Measurements from ENCODE around the gene TNFRSF11A. TPM values are rescaled to one million over a fixed set of nuclear protein-coding genes. Genes with fewer than 3 reads are reported as not detected.
A peak's percentile ranks its signal among the peaks of the same experiment; 100 is the strongest.

Gene TNFRSF11A
- total and polyA plus RNA-seq, 7 experiments from 2014 or later = 0.16 to 22.2 (median 0.68) TPM; not detected in 2

DNA sequence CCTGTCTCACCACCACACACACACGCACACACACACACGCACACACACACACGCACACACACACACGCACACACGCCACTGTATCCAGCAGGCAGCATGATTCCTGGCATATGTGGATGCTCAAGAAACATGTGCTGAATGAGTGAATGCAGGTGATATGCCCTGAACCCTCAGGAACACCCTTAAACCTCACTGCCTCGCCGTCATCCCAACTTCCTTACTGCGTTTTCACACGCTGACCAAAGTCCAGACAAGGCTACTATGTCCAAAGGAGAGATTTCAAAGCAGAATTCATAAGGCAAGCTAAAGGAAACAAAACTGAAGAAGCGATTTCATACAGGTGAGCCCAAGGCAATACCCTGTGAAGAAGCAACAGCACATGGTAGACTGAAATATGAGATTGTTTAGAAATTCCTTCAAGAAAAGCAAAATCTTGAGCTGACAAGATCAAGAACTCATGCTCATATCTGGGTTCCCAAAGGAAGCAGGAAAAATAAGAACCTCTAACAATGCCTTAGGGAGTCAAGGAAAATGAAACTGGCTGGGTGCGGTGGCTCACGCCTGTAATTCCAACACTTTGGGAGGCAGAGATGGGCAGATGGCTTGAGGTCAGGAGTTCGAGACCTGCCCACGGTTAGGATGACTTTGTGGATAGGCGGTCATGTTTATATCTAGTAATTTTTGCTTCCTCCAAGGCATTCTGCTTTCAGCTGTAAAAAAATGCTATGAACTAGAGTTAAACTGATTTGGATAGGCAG lies 69.1 kb downstream of the TNFRSF11A start:
- Histone ChIP-seq H3K4me1 (ENCODE audit: control insufficient read depth in 2 of 2, insufficient read depth in 2 of 2, low read length in 2 of 2) (no peaks in the 10 kb centered on the region), H3K4me3 (ENCODE audit: low read length) (no peak overlapping the region), H3K27me3 (ENCODE audit: control insufficient read depth in 2 of 2, insufficient read depth in 2 of 2, low read length in 2 of 2) (no peaks in the 10 kb centered on the region), H3K27ac (ENCODE audit: low read depth, low read length) (no peak overlapping the region), H3K36me3 (ENCODE audit: control insufficient read depth in 2 of 3, insufficient read depth in 3 of 3, low read length in 3 of 3) (no peaks in the 10 kb centered on the region), H3K9me3 (ENCODE audit: control insufficient read depth in 2 of 3, low read length in 3 of 3) (no peaks in the 10 kb centered on the region)
- DNase-seq (no peak), ATAC-seq (no peak)
- peaks cover 0 to 6% (median 0%) of the 10 kb centered on the region in 5 donors for H3K36me3 Mint-ChIP-seq
- peaks cover 0 to 23% (median 0%) of the 10 kb centered on the region in 7 donors for H3K4me1 Mint-ChIP-seq
- POLR2A ChIA-PET = no interaction called here
- peaks cover 0 to 6% (median 2%) of the 10 kb centered on the region in 11 donors for H3K9me3 Mint-ChIP-seq
- intact Hi-C loops (cut with micrococcal nuclease) = no loop called here
- H3K27ac Mint-ChIP-seq = no peak overlapping the region
- peaks cover 0 to 3% (median 0%) of the 10 kb centered on the region in 5 donors for H3K27me3 Mint-ChIP-seq
- CTCF ChIA-PET = no interaction called here
- no peak overlapping the region for H3K4me3 Mint-ChIP-seq

DNA sequence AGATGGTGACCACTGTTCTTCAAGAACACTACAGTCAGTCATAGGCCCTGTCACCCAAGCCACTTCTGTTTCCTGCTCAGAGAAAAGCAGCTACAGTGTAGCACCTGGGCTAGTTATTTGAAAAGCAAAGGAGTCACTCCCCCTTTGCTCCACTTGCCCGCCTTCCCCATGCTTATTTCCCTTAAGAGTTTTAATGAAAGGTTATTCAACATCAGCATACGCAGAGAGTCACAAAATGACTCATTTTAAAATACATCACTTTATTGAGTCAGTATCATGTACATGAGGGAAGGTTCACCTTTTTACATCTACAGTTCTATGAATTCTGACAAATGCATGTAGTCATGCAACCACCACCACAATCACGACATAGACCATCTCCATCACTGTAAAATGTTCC lies 71.3 kb downstream of the TNFRSF11A start:
- peaks cover 0 to 4% (median 0%) of the 10 kb centered on the region in 11 donors for H3K9me3 Mint-ChIP-seq
- H3K27ac ChIP-seq (ENCODE audit: low read depth, low read length) = no peak overlapping the region
- H3K4me3 Mint-ChIP-seq = no peak overlapping the region
- no peaks in the 10 kb centered on the region for H3K4me1 ChIP-seq (ENCODE audit: control insufficient read depth in 2 of 2, insufficient read depth in 2 of 2, low read length in 2 of 2)
- no peaks in the 10 kb centered on the region for H3K9me3 ChIP-seq (ENCODE audit: control insufficient read depth in 2 of 3, low read length in 3 of 3)
- H3K27me3 Mint-ChIP-seq = peaks cover 0 to 4% (median 0%) of the 10 kb centered on the region in 5 donors
- CTCF ChIA-PET = no interaction called here
- no peaks in the 10 kb centered on the region for H3K36me3 ChIP-seq (ENCODE audit: control insufficient read depth in 2 of 3, insufficient read depth in 3 of 3, low read length in 3 of 3)
- no peak for DNase-seq
- no peak for ATAC-seq
- H3K27ac Mint-ChIP-seq = no peak overlapping the region
- H3K27me3 ChIP-seq (ENCODE audit: control insufficient read depth in 2 of 2, insufficient read depth in 2 of 2, low read length in 2 of 2) = no peaks in the 10 kb centered on the region
- H3K36me3 Mint-ChIP-seq = peaks cover 0 to 2% (median 0%) of the 10 kb centered on the region in 5 donors
- H3K4me3 ChIP-seq (ENCODE audit: low read length) = no peak overlapping the region
- peaks cover 0 to 41% (median 0%) of the 10 kb centered on the region in 7 donors for H3K4me1 Mint-ChIP-seq
- POLR2A ChIA-PET = no interaction called here
- intact Hi-C loops (cut with micrococcal nuclease) = loop anchor here in 1 of 2 donors (2.0 kb wide), 1 partner anchor 24 kb away; no protein-coding TSS in a partner anchor

DNA sequence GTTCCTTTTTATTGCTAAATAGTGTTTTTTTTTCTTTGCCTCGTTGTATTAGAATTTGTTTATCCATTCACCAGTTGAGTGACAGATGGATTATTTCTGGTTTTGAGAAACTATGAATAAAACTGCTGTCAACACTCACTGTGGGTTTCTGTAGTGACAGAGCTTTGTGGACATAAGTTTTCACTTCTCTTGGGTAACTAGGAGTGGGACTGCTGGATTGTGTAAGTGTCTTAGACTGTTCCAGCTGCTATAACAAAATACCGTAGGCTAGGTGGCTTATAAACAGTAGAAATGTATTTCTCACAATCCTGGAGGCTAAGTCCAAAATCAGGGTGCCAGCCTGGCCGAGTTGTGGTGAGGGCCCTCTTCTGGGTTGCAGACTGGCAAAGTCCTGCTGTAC lies 71.9 kb downstream of the TNFRSF11A start:
- no peaks in the 10 kb centered on the region for H3K9me3 ChIP-seq (ENCODE audit: control insufficient read depth in 2 of 3, low read length in 3 of 3)
- ChIA-PET CTCF (no interaction called here), POLR2A (no interaction called here)
- no peaks in the 10 kb centered on the region for H3K27me3 ChIP-seq (ENCODE audit: control insufficient read depth in 2 of 2, insufficient read depth in 2 of 2, low read length in 2 of 2)
- no peak overlapping the region for H3K4me3 Mint-ChIP-seq
- H3K27ac ChIP-seq (ENCODE audit: low read depth, low read length) = no peak overlapping the region
- H3K27ac Mint-ChIP-seq = peak overlapping the region in 1 of 9 donors; percentile 6
- peaks cover 0 to 4% (median 0%) of the 10 kb centered on the region in 5 donors for H3K27me3 Mint-ChIP-seq
- H3K36me3 Mint-ChIP-seq = no peaks in the 10 kb centered on the region
- H3K9me3 Mint-ChIP-seq = peaks cover 0 to 2% (median 0%) of the 10 kb centered on the region in 11 donors
- ATAC-seq (no peak), DNase-seq (no peak)
- intact Hi-C loops (cut with micrococcal nuclease) = loop anchor here in 1 of 2 donors (2.0 kb wide), 1 partner anchor 24 kb away; no protein-coding TSS in a partner anchor
- no peaks in the 10 kb centered on the region for H3K36me3 ChIP-seq (ENCODE audit: control insufficient read depth in 2 of 3, insufficient read depth in 3 of 3, low read length in 3 of 3)
- H3K4me1 Mint-ChIP-seq = peaks cover 0 to 41% (median 0%) of the 10 kb centered on the region in 7 donors
- H3K4me1 ChIP-seq (ENCODE audit: control insufficient read depth in 2 of 2, insufficient read depth in 2 of 2, low read length in 2 of 2) = no peaks in the 10 kb centered on the region
- H3K4me3 ChIP-seq (ENCODE audit: low read length) = no peak overlapping the region

DNA sequence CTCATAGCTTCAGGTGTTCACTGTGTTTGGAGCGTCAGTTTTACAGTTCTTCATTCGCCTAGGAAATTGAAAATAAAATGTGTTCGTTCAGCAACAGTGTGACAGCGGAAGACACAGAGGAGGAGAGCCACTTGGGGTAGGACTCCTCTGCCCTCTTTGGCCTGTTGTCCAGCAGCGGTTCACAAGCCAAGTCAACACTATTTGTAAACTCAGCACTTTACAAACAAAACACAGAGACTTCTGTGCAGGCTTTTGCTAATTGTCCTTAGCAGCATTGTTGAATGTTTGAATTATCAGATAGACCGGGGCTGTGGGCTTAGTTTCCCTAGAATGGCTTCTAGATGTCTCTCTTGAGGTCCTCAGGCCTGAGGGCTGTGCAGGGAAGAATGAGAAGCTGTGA lies 73.2 kb downstream of the TNFRSF11A start:
- no peaks in the 10 kb centered on the region for H3K9me3 ChIP-seq (ENCODE audit: control insufficient read depth in 2 of 3, low read length in 3 of 3)
- H3K27me3 Mint-ChIP-seq = peaks cover 0 to 4% (median 0%) of the 10 kb centered on the region in 5 donors
- no peaks in the 10 kb centered on the region for H3K27me3 ChIP-seq (ENCODE audit: control insufficient read depth in 2 of 2, insufficient read depth in 2 of 2, low read length in 2 of 2)
- POLR2A ChIA-PET = no interaction called here
- peaks cover 0 to 6% (median 0%) of the 10 kb centered on the region in 5 donors for H3K36me3 Mint-ChIP-seq
- no peak overlapping the region for H3K4me3 Mint-ChIP-seq
- CTCF ChIA-PET = interaction anchor here (0.6 kb wide), 1 partner anchor 186 kb away, joined by 3 read pairs; no protein-coding TSS in a partner anchor
- H3K4me1 ChIP-seq (ENCODE audit: control insufficient read depth in 2 of 2, insufficient read depth in 2 of 2, low read length in 2 of 2) = no peaks in the 10 kb centered on the region
- DNase-seq = no peak
- no peaks in the 10 kb centered on the region for H3K36me3 ChIP-seq (ENCODE audit: control insufficient read depth in 2 of 3, insufficient read depth in 3 of 3, low read length in 3 of 3)
- ATAC-seq = no peak
- no peak overlapping the region for H3K27ac Mint-ChIP-seq
- intact Hi-C loops (cut with micrococcal nuclease) = no loop called here
- H3K9me3 Mint-ChIP-seq = peaks cover 0 to 9% (median 0%) of the 10 kb centered on the region in 11 donors
- no peak overlapping the region for H3K27ac ChIP-seq (ENCODE audit: low read depth, low read length)
- H3K4me3 ChIP-seq (ENCODE audit: low read length) = no peak overlapping the region
- peaks cover 0 to 41% (median 0%) of the 10 kb centered on the region in 7 donors for H3K4me1 Mint-ChIP-seq

DNA sequence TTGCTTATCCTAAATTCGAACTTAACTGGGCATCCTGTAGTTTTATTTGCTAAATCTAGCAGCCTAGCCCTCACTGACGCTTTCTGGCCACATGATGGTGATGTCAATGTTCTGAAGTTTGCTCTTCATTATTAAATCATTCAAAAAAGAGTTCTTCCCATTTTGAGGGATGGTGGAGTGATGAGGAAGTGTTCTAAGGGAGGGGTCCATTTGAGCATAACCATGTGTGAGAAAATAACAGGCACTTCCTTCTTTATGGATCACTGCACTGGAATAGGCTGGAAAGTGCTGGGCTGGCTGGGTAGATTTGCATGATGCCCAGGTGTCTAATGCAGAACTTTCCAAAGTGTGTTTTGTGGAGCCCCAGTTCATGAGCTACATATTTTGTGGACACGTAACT lies 74.2 kb downstream of the TNFRSF11A start:
- intact Hi-C loops (cut with micrococcal nuclease) = no loop called here
- no peaks in the 10 kb centered on the region for H3K9me3 ChIP-seq (ENCODE audit: control insufficient read depth in 2 of 3, low read length in 3 of 3)
- H3K4me1 ChIP-seq (ENCODE audit: control insufficient read depth in 2 of 2, insufficient read depth in 2 of 2, low read length in 2 of 2) = no peaks in the 10 kb centered on the region
- H3K27me3 ChIP-seq (ENCODE audit: control insufficient read depth in 2 of 2, insufficient read depth in 2 of 2, low read length in 2 of 2) = no peaks in the 10 kb centered on the region
- peaks cover 0 to 12% (median 0%) of the 10 kb centered on the region in 11 donors for H3K9me3 Mint-ChIP-seq
- CTCF ChIA-PET = no interaction called here
- DNase-seq (no peak), ATAC-seq (peak; percentile 57)
- no peaks in the 10 kb centered on the region for H3K36me3 ChIP-seq (ENCODE audit: control insufficient read depth in 2 of 3, insufficient read depth in 3 of 3, low read length in 3 of 3)
- no peak overlapping the region for H3K4me3 Mint-ChIP-seq
- H3K27ac ChIP-seq (ENCODE audit: low read depth, low read length) = no peak overlapping the region
- H3K27me3 Mint-ChIP-seq = peaks cover 0 to 4% (median 0%) of the 10 kb centered on the region in 5 donors
- peaks cover 0 to 6% (median 0%) of the 10 kb centered on the region in 5 donors for H3K36me3 Mint-ChIP-seq
- peaks cover 0 to 41% (median 0%) of the 10 kb centered on the region in 7 donors for H3K4me1 Mint-ChIP-seq
- POLR2A ChIA-PET = no interaction called here
- no peak overlapping the region for H3K4me3 ChIP-seq (ENCODE audit: low read length)
- H3K27ac Mint-ChIP-seq = no peak overlapping the region

DNA sequence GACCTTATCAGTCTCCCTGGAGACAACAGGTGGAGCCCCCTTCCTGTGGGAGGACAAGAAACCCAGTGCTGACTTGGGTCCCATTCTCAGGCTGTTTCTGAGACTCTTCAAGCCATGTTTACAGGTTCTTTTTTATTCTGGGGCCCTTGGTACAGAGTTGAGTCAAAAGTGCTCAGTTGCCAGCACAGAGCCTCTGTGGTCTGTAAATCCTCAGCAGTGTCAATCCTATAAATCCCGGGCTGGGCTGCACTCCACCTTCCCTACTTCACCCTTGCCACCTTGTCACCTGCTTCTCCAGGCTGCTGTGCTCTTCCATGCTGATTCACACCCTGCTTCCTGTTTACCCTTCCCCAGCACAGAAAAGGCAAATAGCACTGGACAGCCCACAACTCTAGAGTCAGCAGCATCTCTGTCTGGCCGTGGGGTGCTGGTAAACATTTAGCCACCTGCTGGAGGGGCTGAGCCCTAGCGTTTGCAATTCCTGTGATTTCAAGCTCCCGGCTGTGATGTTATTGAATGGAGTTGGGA lies 74.7 kb downstream of the TNFRSF11A start:
- intact Hi-C loops (cut with micrococcal nuclease) = no loop called here
- ChIA-PET CTCF (no interaction called here), POLR2A (no interaction called here)
- no peak for DNase-seq
- peaks cover 0 to 41% (median 0%) of the 10 kb centered on the region in 7 donors for H3K4me1 Mint-ChIP-seq
- H3K27ac Mint-ChIP-seq = peak overlapping the region in 1 of 9 donors; percentile 25
- Histone ChIP-seq H3K9me3 (ENCODE audit: control insufficient read depth in 2 of 3, low read length in 3 of 3) (no peaks in the 10 kb centered on the region), H3K4me1 (ENCODE audit: control insufficient read depth in 2 of 2, insufficient read depth in 2 of 2, low read length in 2 of 2) (no peaks in the 10 kb centered on the region), H3K4me3 (ENCODE audit: low read length) (no peak overlapping the region), H3K36me3 (ENCODE audit: control insufficient read depth in 2 of 3, insufficient read depth in 3 of 3, low read length in 3 of 3) (no peaks in the 10 kb centered on the region), H3K27ac (ENCODE audit: low read depth, low read length) (no peak overlapping the region), H3K27me3 (ENCODE audit: control insufficient read depth in 2 of 2, insufficient read depth in 2 of 2, low read length in 2 of 2) (no peaks in the 10 kb centered on the region)
- peaks cover 0 to 4% (median 0%) of the 10 kb centered on the region in 5 donors for H3K27me3 Mint-ChIP-seq
- no peak overlapping the region for H3K4me3 Mint-ChIP-seq
- peaks cover 0 to 12% (median 0%) of the 10 kb centered on the region in 11 donors for H3K9me3 Mint-ChIP-seq
- no peak for ATAC-seq
- H3K36me3 Mint-ChIP-seq = peaks cover 0 to 6% (median 0%) of the 10 kb centered on the region in 5 donors
